Adrenal gland (tissue), 12 donors: ENCODE results near the gene CMTM3. TPM values are rescaled to one million over a fixed set of nuclear protein-coding genes. Genes with fewer than 3 reads are reported as not detected.

ENCODE experiments used
- DNase-seq, 7 donors: peaks; one replicate each; pipeline ENCODE4 v3.0.0-alpha.2; 2019 to 2020
- H3K27ac ChIP-seq, 5 donors: fragments of 200-600 bp; sonication (generic) in 4 of 5; 1 replicate in 3 of 5; 2 replicates in 2 of 5; pipeline versions ENCODE4 v1.5.1 to v1.8.0; 2016 to 2020; ENCODE audit warnings: mild to moderate bottlenecking in 1 of 5
- H3K27me3 ChIP-seq: fragments of 200-600 bp; 2 replicates; pipeline ENCODE4 v1.8.0; 2021
- H3K36me3 ChIP-seq, 2 donors: fragments of 200-600 bp; replicated peaks in 1 of 2; 1 replicate in 1 of 2; 2 replicates in 1 of 2; pipeline versions ENCODE4 v1.5.1 to v1.8.0; 2018 to 2022
- H3K4me1 ChIP-seq, 2 donors: fragments of 200-600 bp; replicated peaks in 1 of 2; 1 replicate in 1 of 2; 2 replicates in 1 of 2; pipeline versions ENCODE4 v1.5.1 to v1.8.0; 2018 to 2021
- H3K4me3 ChIP-seq, 4 donors: fragments of 200-600 bp; sonication (generic) in 3 of 4; one replicate each; pipeline ENCODE4 v1.5.1; 2016 to 2018
- H3K9me3 ChIP-seq, 3 donors: fragments of 200-600 bp; sonication (generic) in 1 of 3; replicated peaks in 1 of 3; 1 replicate in 2 of 3; 2 replicates in 1 of 3; pipeline versions ENCODE4 v1.5.1 to v1.8.0; 2016 to 2021
- POLR2A ChIP-seq, 2 donors: fragments of 450-650 bp; IDR thresholded peaks; one replicate each; pipeline ENCODE4 v1.6.1; 2017; ENCODE audit warnings: antibody characterized with exemption in 2 of 2, mild to moderate bottlenecking in 2 of 2, moderate library complexity in 1 of 2
- WGBS, 4 donors: extraction: QIAGEN DNeasy Blood & Tissue Kit in 2 of 4; methylation state at CpG; one replicate each; pipeline versions ENCODE4 v1.1.5 to v1.1.7; 2013 to 2017; 5-methylcytosine and 5-hydroxymethylcytosine counted together
- intact Hi-C, 2 donors: fragments of 100-400 bp; cut with DNase I; formaldehyde crosslinking; loops; one replicate each; pipeline versions ENCODE4 v1.14.1 to v1.15.0; 2022 to 2023
- polyA plus RNA-seq, 3 donors: library from polyadenylated mRNA; stranded (reverse); fragments of 200-250 nt in 2 of 3; fragments of 350-450 nt in 1 of 3; fragmentation: Illumina TruSeq in 1 of 3; extraction: RNeasy Lipid Tissue Mini Kit (QIAGEN cat#74804) in 1 of 3; gene quantifications; one replicate each; pipeline ENCODE4 v1.2.3, GENCODE V29; 2013 to 2014
- small RNA-seq, 2 donors: library from RNA; depleted of rRNA; stranded (forward); fragments of <200 nt; gene quantifications; one replicate each; pipeline ENCODE3, GENCODE V24; 2016
- total RNA-seq, 9 donors: library from RNA; depleted of rRNA in 4 of 9; stranded (reverse); fragments of >200 nt in 4 of 9; fragments of 120-200 nt in 1 of 9; fragmentation: NEBNext Ultra II Directional in 1 of 9; extraction: Animal tissue kit (Norgen Biotek cat#: 25700) in 1 of 9; gene quantifications; one replicate each; pipeline versions ENCODE4 v1.1.0 to v1.2.4, GENCODE V29; 2013 to 2023
- TF ChIP-seq, protein P1 (sequence below), 6 experiments: fragments of 450-650 bp in 4 of 6; fragments of 200-600 bp in 2 of 6; sonication (generic) in 1 of 6; IDR thresholded peaks; 1 replicate in 5 of 6; 2 replicates in 1 of 6; pipeline versions ENCODE4 v1.5.1 to v1.8.0; 2016 to 2021; ENCODE audit warnings: antibody characterized with exemption in 6 of 6, mild to moderate bottlenecking in 2 of 6, moderate library complexity in 1 of 6
- donor health status: healthy with polysubstance abuse.
- donor health status: Bipolar disorder and iron deficiency.
- donor health status: DM: yes; HTN: yes; CAD: no.
- donor health status: DM: no; HTN: no; CAD: no.
- donor health status: DM: no; HTN: no; CAD: no.
- donor health status: DM: yes; HTN: yes; CAD: no.

The CMTM3 gene
- total and polyA plus RNA-seq, 12 donors: 6.4 to 31.8 (median 24.6) TPM

- 72 to 80% (median 75%) methylated on average over 7 of the region's 7 CpGs for WGBS, 4 donors
- no peaks in the 10 kb centered on the region for H3K27me3 ChIP-seq
- peak overlapping the region in 1 of 5 donors; percentile 64 for H3K27ac ChIP-seq
- intact Hi-C loops: loop anchor here in 1 of 2 donors (5.0 kb wide), 1 partner anchor 35 kb away; the partner anchor contains the start of gene CMTM4
- no peaks in the 10 kb centered on the region for H3K36me3 ChIP-seq
- no peak overlapping the region for H3K4me3 ChIP-seq
- no peak for DNase-seq
- H3K4me1 ChIP-seq: peaks cover 0 to 30% of the 10 kb centered on the region in 2 donors
- no peaks in the 10 kb centered on the region for H3K9me3 ChIP-seq
- TF ChIP-seq, protein P1, sequence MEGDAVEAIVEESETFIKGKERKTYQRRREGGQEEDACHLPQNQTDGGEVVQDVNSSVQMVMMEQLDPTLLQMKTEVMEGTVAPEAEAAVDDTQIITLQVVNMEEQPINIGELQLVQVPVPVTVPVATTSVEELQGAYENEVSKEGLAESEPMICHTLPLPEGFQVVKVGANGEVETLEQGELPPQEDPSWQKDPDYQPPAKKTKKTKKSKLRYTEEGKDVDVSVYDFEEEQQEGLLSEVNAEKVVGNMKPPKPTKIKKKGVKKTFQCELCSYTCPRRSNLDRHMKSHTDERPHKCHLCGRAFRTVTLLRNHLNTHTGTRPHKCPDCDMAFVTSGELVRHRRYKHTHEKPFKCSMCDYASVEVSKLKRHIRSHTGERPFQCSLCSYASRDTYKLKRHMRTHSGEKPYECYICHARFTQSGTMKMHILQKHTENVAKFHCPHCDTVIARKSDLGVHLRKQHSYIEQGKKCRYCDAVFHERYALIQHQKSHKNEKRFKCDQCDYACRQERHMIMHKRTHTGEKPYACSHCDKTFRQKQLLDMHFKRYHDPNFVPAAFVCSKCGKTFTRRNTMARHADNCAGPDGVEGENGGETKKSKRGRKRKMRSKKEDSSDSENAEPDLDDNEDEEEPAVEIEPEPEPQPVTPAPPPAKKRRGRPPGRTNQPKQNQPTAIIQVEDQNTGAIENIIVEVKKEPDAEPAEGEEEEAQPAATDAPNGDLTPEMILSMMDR (IDR thresholded peaks at IDR 0.05): peak in 4 of 6 experiments; percentile 3 to 47 (median 35)
- no peak for TF ChIP-seq POLR2A (IDR thresholded peaks at IDR 0.05)
These were observed 58.1 kb downstream of the CMTM3 start for GRCh38 chr16:66662445-66663194.

Small RNA genes lying within 50 kb of the gene (small RNA-seq; reads per million reads assigned to genes)
- gene CKLF-CMTM1: 0 reads per million in 2 donors

Other genes with a start within 250 kb of the CMTM3 start
- 10 to 100 TPM; 19.0 to 50.9 (median 30.4) TPM for gene CDH5, start 238.0 kb upstream of the CMTM3 start, total RNA-seq
- gene CDH5, start 238.0 kb upstream of the CMTM3 start, polyA plus RNA-seq: 10 to 100 TPM; 13.8 to 24.0 (median 15.0) TPM
- under 1 TPM in 7 of 9 donors, not detected in 2; 0.11 to 0.54 (median 0.17) TPM for gene BEAN1, start 177.4 kb upstream of the CMTM3 start, total RNA-seq
- under 1 TPM; 0.16 to 0.29 (median 0.20) TPM for gene BEAN1, start 177.4 kb upstream of the CMTM3 start, polyA plus RNA-seq
- 10 to 100 TPM; 43.0 to 78.9 (median 66.6) TPM for gene TK2, start 54.6 kb upstream of the CMTM3 start, total RNA-seq
- 10 to 100 TPM; 24.9 to 45.3 (median 29.8) TPM for gene TK2, start 54.6 kb upstream of the CMTM3 start, polyA plus RNA-seq
- 10 to 100 TPM; 19.6 to 67.9 (median 44.3) TPM for gene CKLF, start 52.1 kb upstream of the CMTM3 start, total RNA-seq
- 10 to 100 TPM; 23.6 to 32.8 (median 26.2) TPM for gene CKLF, start 52.1 kb upstream of the CMTM3 start, polyA plus RNA-seq
- gene CMTM1, start 38.3 kb upstream of the CMTM3 start, total RNA-seq: 1 to 10 TPM in 7 of 9 donors, under 1 TPM in 2; 0.36 to 9.1 (median 3.1) TPM
- gene CMTM1, start 38.3 kb upstream of the CMTM3 start, polyA plus RNA-seq: 1 to 10 TPM in 1 of 3 donors, under 1 TPM in 1, not detected in 1; 0.34 to 1.4 TPM
- under 1 TPM in 1 of 9 donors, not detected in 8; 0.55 TPM for gene CMTM2, start 25.2 kb upstream of the CMTM3 start, total RNA-seq
- gene CMTM2, start 25.2 kb upstream of the CMTM3 start, polyA plus RNA-seq: under 1 TPM in 2 of 3 donors, not detected in 1; 0.17 to 0.80 TPM
- gene CMTM4, start 92.0 kb downstream of the CMTM3 start, total RNA-seq: 10 to 100 TPM; 14.3 to 35.3 (median 20.9) TPM
- 10 to 100 TPM in 1 of 3 donors, 1 to 10 TPM in 2; 9.2 to 10.6 (median 9.5) TPM for gene CMTM4, start 92.0 kb downstream of the CMTM3 start, polyA plus RNA-seq
- gene DYNC1LI2, start 146.9 kb downstream of the CMTM3 start, total RNA-seq: 100 to 1,000 TPM in 4 of 9 donors, 10 to 100 TPM in 5; 61.1 to 234 (median 98.2) TPM
- gene DYNC1LI2, start 146.9 kb downstream of the CMTM3 start, polyA plus RNA-seq: 10 to 100 TPM; 39.3 to 92.6 (median 74.3) TPM
- gene TERB1, start 196.9 kb downstream of the CMTM3 start, total RNA-seq: under 1 TPM in 1 of 9 donors, not detected in 8; 0.06 TPM
- not detected for gene TERB1, start 196.9 kb downstream of the CMTM3 start, polyA plus RNA-seq
- 10 to 100 TPM; 30.9 to 94.7 (median 51.2) TPM for gene NAE1, start 226.3 kb downstream of the CMTM3 start, total RNA-seq
- gene NAE1, start 226.3 kb downstream of the CMTM3 start, polyA plus RNA-seq: 10 to 100 TPM; 43.7 to 62.8 (median 49.6) TPM
- not detected for gene CA7, start 239.7 kb downstream of the CMTM3 start, total RNA-seq
- gene CA7, start 239.7 kb downstream of the CMTM3 start, polyA plus RNA-seq: not detected